Measurements from ENCODE around the gene FSD2.

The FSD2 gene

DNA sequence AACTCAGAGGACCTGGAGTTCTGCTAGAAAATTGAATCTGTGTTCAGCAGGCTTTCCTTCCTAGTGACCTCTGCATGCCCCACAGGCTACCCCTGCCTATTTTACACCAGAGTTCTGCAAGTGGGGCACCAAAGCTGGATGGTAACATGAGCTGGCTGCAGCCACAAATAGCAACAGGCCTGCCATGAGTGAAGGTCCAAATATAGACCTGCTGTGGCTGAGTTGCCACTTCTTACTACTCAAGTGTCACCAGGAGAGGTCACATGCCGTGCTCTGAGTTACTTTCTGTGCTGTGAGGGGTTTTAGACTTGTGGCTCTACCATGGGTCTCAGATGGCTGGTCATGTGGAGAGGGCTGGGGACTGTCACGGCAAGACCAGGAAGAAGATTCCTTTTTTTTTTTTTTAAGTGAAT, at the start of gene FSD2:
FSD2 (minus strand) TSS at position 76 of the 413 bp plus-strand sequence. CDS start 18,679 bp downstream, outside the sequence.
- DNase-seq = peak in 1 of 2 donors; percentile 15

- no peak for DNase-seq
Measured at GRCh38 chr15:82854554-82854953, 48.7 kb upstream of the FSD2 start.

- DNase-seq = peak in 1 of 2 donors; percentile 44
Measured at GRCh38 chr15:82852941-82853561, 47.2 kb upstream of the FSD2 start.

DNA sequence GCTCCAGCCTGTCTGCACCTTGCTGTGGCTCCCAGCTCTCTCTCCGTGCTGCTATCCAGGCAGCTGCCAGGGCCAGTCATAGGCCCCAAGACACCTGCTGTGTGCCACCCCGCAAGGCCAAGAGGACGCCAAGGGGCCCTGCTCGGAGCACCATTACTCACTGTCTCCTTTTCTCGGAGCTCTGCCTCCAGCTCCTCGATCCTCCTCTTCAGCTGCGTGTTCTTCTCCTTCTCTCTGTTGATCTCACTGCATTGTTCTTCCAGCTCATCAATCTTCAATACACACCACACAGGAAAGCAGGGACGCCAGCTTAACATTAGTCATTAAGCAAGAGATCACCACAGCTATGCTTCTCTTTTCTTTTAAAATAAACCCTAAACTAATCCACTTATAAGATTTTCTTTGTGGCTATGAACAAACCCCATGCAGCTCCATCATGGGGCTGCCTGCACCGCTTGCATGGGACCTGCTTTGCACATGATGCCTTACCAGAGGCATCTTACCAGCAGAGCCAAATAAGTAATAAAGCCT, 46.2 kb upstream of the FSD2 start:
- no peak for DNase-seq

DNA sequence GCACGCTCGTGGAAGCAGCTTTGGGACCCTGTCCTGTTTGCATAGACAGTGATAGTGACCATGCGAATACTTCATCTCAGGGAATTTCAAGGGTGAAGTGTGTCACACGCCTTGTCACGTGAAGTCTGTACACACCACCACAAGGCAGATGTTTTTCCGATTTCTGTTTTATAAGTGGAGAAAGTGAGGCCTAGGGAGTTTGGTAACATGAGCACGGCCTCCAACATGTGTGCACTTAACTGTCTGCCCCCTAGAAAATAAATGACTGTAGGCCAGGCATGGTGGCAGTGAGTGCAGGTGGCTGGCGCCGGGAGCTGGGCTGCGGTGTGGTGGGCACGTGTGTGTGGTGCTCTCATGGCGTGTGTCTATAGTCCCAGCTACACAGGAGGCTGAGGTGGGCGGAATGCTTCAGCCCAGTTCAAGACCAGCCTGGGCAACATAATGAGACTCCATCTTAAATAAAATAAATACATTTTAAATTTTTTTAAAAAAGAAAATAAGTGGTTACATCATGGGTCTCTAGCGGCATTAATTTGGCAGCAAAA, 45.5 kb upstream of the FSD2 start:
- DNase-seq = no peak

DNA sequence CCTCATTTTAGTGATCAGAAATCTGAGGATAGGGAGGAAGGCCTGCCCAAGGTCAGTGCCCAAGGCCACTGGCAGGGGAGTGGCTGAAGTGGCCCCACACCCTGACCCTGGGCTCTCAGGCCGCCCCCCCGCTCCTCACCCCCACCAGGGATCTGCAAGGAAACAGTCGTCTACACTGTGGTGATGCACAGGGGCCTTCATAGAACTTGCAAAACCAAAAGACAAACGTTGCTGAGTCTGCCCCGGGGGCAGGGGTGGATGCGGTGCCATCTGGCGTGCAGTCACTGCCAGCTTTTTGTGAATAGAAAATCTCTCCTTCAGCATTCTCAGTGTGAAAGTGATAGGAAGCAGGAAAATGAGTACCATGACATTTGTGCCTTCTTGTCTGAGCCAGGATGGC, 44.9 kb upstream of the FSD2 start:
- DNase-seq = peak in 1 of 2 donors; percentile 10

- peak; percentile 29 to 89 for DNase-seq
Measured at GRCh38 chr15:82849556-82850512, 44.0 kb upstream of the FSD2 start.

GRCh38 chr15:82848241-82848993, 42.5 kb upstream of the FSD2 start:
- DNase-seq = no peak

GRCh38 chr15:82847703-82848102, 41.8 kb upstream of the FSD2 start:
- DNase-seq = no peak

DNA sequence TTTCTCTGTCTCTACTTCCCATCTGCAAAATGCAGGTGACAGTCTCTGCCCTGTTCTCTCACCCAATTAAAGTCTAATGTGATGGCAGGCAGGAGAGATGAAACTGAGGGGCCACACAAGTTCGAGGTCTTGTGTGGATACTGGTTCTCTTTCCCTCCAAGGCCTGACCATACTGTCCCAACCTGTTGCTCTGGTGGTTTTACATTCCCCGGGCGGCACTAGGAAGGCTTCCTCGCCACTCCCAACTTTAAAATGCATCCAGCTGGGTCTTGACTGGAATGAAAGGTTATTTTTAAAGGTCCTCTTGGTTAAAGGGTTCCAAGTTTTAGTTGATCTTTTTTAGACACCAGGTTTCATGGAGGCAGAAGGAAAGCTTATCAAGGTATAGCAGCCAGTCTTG, 40.8 kb upstream of the FSD2 start:
- no peak for DNase-seq

- no peak for DNase-seq
Measured at GRCh38 chr15:82845686-82846085, 39.8 kb upstream of the FSD2 start.

GRCh38 chr15:82843566-82843965, 37.7 kb upstream of the FSD2 start:
- peak in 1 of 2 donors; percentile 7 for DNase-seq

GRCh38 chr15:82840166-82840565, 34.3 kb upstream of the FSD2 start:
- no peak for DNase-seq

DNA sequence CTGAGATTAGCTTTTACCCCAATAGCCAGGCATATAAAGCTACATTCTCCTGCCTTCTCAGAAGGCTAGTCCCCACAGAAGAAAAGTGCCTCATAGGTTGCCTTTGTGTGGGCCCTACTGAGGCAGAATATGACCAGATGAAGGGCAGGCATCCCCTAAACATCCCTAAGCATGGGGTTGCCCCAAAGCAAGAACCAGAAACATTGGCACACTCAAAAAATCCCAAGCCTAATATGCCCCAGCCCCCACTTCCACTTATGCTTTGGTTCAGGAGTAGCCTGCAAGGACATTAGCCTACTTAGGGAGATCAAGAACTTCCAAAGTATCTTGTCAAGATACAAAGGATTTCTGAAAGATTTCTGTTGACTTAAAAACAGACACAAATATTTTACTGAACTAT, 33.3 kb upstream of the FSD2 start:
- no peak for DNase-seq

DNA sequence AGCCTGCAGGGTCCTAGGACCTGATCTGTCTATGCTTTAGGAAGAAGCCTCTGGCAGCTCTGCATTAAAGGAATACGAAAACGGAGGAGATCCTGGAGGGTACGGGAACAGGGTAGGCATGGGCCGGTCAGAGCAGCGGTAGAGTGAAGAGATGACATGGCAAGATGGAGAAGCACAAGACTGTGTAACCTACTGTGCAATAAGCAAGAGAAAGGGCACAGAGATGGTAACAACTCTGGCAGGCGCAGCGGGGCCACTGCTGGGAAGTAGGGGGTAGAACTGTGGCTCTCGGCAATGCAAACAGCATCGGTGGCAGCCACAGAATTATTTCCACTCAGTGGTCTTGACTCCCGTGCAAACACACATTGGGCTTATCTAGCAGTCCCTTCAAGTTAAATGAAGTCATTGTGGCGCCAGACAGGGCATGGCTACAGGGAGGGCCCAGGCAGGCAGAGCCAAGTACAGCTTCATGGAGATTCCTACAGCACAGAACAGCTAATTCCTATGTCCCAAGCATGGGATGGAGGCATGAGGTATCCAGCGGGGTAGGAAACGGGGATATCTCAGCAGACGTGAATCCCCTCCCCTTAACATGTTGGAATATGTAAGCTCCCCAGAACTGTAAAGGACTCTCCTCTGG, 32.3 kb upstream of the FSD2 start:
- no peak for DNase-seq

GRCh38 chr15:82835391-82835917, 29.6 kb upstream of the FSD2 start:
- DNase-seq = no peak

- DNase-seq = no peak
Measured at GRCh38 chr15:82833362-82833682, 27.5 kb upstream of the FSD2 start.

DNA sequence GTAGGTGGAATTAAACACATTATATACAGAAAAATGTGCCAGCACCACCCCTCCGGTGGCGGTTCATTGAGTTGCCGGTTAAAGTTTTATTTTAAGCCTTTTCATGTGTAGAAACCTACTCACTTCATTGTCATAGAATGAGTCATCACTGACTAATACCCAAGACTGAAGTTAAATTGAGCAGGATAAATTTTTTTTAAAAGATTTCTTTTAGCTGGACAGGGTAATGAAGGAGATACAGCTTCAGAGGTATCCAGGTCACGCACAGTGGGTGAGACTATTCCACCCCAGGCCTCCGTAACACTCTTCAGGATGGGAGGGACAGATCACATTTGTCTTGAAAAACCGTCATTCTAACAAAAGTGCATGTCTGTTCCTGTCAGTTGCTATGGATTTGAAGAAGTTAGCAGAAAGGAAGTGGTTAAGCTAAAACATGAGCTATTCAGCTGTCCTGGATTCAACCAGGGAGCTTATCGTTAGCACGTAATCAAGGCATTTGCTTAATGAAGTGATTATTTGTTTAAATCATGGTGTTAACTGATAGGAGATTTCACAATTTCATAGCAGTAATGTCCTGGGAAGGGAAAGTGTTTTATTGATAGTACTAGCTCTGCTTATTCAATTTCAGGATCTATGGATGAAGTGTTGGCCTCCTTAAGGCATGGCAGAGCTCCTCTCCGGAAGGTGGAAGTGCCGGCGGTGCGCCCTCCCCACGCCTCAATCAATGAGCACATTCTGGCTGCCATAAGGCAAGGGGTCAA, 26.9 kb upstream of the FSD2 start:
- peak; percentile 34 to 84 for DNase-seq

GRCh38 chr15:82831894-82832600, 26.2 kb upstream of the FSD2 start:
- no peak for DNase-seq

DNA sequence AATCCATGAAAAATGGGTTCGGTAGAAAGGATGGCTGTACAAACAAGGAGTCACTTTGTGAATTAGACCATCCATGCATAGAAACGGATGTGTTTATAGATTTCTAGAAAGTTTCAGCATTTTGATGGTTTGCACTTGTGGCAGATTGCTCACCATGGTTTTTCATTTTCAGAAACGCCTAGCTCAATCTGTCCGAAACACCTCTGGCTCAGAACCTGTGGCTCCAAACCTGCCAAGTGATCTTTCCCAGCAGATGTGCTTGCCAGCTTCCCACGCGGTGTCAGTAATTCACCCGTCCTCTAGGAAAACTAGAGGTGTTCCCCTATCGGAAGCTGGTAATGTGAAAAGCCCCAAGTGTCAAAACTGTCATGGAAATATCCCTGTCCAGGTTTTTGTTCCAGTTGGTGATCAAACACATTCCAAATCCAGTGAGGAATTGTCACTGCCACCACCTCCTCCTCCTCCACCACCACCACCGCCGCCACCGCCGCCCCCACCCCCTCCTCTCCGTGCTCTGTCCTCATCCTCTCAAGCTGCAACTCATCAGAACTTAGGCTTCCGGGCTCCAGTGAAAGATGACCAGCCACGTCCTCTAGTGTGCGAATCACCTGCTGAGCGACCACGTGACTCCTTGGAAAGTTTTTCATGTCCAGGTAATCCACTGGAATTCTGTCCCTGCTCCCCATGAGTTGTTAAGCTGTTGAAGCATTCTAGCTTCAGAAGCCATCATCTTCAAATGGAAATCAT, 24.7 kb upstream of the FSD2 start:
- no peak for DNase-seq
